Mesothelial cell of epicardium (in vitro differentiated cells): ENCODE data around the gene ASTN2. TPM values are rescaled to one million over a fixed set of nuclear protein-coding genes. Genes with fewer than 3 reads are reported as not detected.

ENCODE experiments used
- DNase-seq, 2 experiments: peaks; one replicate each; pipeline ENCODE4 v3.0.0; 2021; ENCODE audit warnings: low spot score in 2 of 2; ENCODE audit not compliant: unreplicated experiment in 2 of 2
- H3K27ac Mint-ChIP-seq: 2 replicates; pipeline ENCODE4 v1.8.0; 2021; ENCODE audit warnings: mixed read lengths
- H3K27me3 Mint-ChIP-seq: 2 replicates; pipeline ENCODE4 v1.8.0; 2021; ENCODE audit warnings: low read depth, mixed read lengths
- H3K36me3 Mint-ChIP-seq: 2 replicates; pipeline ENCODE4 v1.8.0; 2021; ENCODE audit warnings: mixed read lengths
- H3K4me1 Mint-ChIP-seq: 2 replicates; pipeline ENCODE4 v1.8.0; 2021; ENCODE audit warnings: mixed read lengths
- H3K4me3 Mint-ChIP-seq: 2 replicates; pipeline ENCODE4 v1.8.0; 2021; ENCODE audit warnings: mild to moderate bottlenecking, moderate library complexity, mixed read lengths
- H3K9me3 Mint-ChIP-seq: 2 replicates; pipeline ENCODE4 v1.8.0; 2021; ENCODE audit warnings: mixed read lengths
- CTCF ChIP-seq: fragments of 200-600 bp; sonication (generic); IDR thresholded peaks from one replicate; pipeline ENCODE4 v1.5.0; 2021; ENCODE audit warnings: antibody characterized with exemption; ENCODE audit not compliant: unreplicated experiment
- total RNA-seq: library from RNA; stranded (reverse); gene quantifications from 3 replicates; pipeline ENCODE4 v1.2.1, GENCODE V29; 2021

The ASTN2 gene
- total RNA-seq, 1 donor from 2014 or later, result 12.2 TPM

GRCh38 chr9:116757030-116757429, 657.8 kb downstream of the ASTN2 start:
- Mint-ChIP-seq H3K27me3 (peaks cover under 1% of the 10 kb centered on the region), H3K4me1 (no peaks in the 10 kb centered on the region), H3K36me3 (no peaks in the 10 kb centered on the region), H3K9me3 (peaks cover 9% of the 10 kb centered on the region), H3K4me3 (no peak overlapping the region), H3K27ac (no peak overlapping the region)
- TF ChIP-seq CTCF, result no peak
- no peak for DNase-seq

GRCh38 chr9:116753389-116753788, 661.5 kb downstream of the ASTN2 start:
- Mint-ChIP-seq H3K4me1 (no peaks in the 10 kb centered on the region), H3K27me3 (peaks cover 3% of the 10 kb centered on the region), H3K27ac (no peak overlapping the region), H3K4me3 (no peak overlapping the region), H3K36me3 (no peaks in the 10 kb centered on the region), H3K9me3 (peaks cover 9% of the 10 kb centered on the region)
- no peak for DNase-seq
- TF ChIP-seq CTCF, result no peak

GRCh38 chr9:116750510-116750909, 664.3 kb downstream of the ASTN2 start:
- Mint-ChIP-seq H3K27me3 (peaks cover 4% of the 10 kb centered on the region), H3K4me3 (no peak overlapping the region), H3K9me3 (peaks cover 7% of the 10 kb centered on the region), H3K27ac (no peak overlapping the region), H3K4me1 (no peaks in the 10 kb centered on the region), H3K36me3 (no peaks in the 10 kb centered on the region)
- no peak for TF ChIP-seq CTCF
- no peak for DNase-seq

GRCh38 chr9:116749772-116750171, 665.1 kb downstream of the ASTN2 start:
- Mint-ChIP-seq H3K4me1 (no peaks in the 10 kb centered on the region), H3K27me3 (peaks cover 7% of the 10 kb centered on the region), H3K27ac (no peak overlapping the region), H3K9me3 (peaks cover 3% of the 10 kb centered on the region), H3K36me3 (no peaks in the 10 kb centered on the region), H3K4me3 (no peak overlapping the region)
- no peak for TF ChIP-seq CTCF
- DNase-seq, result no peak

GRCh38 chr9:116749176-116749575, 665.7 kb downstream of the ASTN2 start:
- Mint-ChIP-seq H3K27me3 (peaks cover 7% of the 10 kb centered on the region), H3K4me3 (no peak overlapping the region), H3K9me3 (peaks cover 3% of the 10 kb centered on the region), H3K27ac (no peak overlapping the region), H3K4me1 (no peaks in the 10 kb centered on the region), H3K36me3 (no peaks in the 10 kb centered on the region)
- DNase-seq, result no peak
- no peak for TF ChIP-seq CTCF

- DNase-seq, result no peak
- Mint-ChIP-seq H3K4me1 (peaks cover 2% of the 10 kb centered on the region), H3K9me3 (no peaks in the 10 kb centered on the region), H3K36me3 (no peaks in the 10 kb centered on the region), H3K27ac (no peak overlapping the region), H3K27me3 (peaks cover 31% of the 10 kb centered on the region), H3K4me3 (no peak overlapping the region)
- no peak for TF ChIP-seq CTCF
Measured at GRCh38 chr9:116741742-116742141, 673.1 kb downstream of the ASTN2 start.
